Activated CD8-positive, alpha-beta memory T cell treated with anti-CD3 and anti-CD28 coated beads for 24 hours (primary cell): ENCODE measurements around the gene PALD1.

Experiments used
- DNase-seq: peaks from one replicate; pipeline ENCODE4 v3.0.0-alpha.2; 2020

PALD1 gene

GRCh38 chr10:70508912-70509756 lies 30.6 kb downstream of the PALD1 start:
- no peak for DNase-seq

- no peak for DNase-seq
These were observed 31.2 kb downstream of the PALD1 start for GRCh38 chr10:70509757-70510147.

GRCh38 chr10:70510453-70510852 lies 31.9 kb downstream of the PALD1 start:
- DNase-seq = no peak

DNA sequence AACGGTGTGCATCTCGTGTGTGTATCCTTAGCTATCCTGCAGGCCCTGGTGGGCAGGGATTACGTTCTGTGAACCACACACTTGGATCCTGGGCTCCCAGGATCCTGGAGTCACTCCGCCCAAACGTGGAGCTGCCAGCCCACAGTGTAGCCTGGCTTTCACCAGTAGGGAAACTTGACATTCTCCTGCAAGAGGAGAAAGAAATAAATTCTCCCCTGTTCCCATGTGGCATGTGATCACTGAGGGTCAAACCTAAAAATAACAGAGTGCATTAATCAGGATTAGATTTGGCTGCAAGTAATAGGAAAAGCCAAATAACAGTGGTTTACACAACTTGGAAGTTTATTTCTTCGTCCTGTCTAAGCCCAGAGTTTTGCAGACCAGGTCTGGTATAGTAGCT lies 32.3 kb downstream of the PALD1 start:
- no peak for DNase-seq

DNA sequence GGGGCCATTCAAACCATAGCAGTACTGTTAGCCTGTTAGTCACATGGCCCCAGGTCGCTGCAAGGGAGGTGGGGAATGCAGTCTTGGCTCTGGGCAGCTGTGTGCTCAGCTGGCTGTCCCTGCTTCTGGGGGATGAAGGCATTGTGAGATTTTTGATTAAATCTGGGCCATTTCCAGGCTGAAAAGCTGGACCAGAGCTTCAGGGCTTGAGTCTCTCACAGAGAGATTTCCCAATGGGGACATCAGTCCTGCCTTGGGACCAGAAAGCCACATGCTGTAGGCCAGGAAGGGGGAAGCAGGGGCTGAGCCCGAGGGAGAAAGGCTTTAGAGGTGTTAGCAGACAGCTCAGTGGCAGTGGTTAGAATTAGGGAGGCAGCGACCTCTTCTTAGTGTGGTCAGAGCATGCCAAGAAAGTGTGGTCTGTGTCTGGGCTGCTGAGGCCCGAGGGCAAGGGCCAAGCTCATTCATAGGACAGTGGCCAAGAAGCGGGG lies 33.6 kb downstream of the PALD1 start:
- no peak for DNase-seq

- no peak for DNase-seq
These were observed 35.3 kb downstream of the PALD1 start for GRCh38 chr10:70513848-70514309.

- no peak for DNase-seq
These were observed 36.0 kb downstream of the PALD1 start for GRCh38 chr10:70514591-70514990.

GRCh38 chr10:70515035-70515667 lies 36.6 kb downstream of the PALD1 start:
- DNase-seq = no peak

DNA sequence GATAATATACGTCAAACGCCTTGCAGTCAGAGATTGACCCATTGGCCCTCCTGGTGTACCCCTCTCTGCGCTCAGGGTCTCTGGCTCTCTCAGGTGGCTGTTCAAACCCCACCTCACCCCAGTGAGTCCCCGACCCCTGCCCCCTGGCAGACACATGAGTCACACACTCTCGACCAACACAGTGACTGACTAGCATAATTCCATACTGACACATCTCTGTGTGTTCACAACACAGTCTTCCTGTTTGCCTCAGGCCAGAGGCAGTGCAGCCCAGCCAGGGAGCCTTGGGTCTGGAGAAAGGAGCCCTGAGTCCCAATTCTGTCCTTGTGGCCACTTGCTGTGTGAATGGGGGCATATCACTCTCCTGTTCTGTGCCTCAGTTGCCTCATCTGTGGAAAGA lies 40.1 kb downstream of the PALD1 start:
- DNase-seq = no peak

- no peak for DNase-seq
These were observed 44.5 kb downstream of the PALD1 start for GRCh38 chr10:70523057-70523456.

DNA sequence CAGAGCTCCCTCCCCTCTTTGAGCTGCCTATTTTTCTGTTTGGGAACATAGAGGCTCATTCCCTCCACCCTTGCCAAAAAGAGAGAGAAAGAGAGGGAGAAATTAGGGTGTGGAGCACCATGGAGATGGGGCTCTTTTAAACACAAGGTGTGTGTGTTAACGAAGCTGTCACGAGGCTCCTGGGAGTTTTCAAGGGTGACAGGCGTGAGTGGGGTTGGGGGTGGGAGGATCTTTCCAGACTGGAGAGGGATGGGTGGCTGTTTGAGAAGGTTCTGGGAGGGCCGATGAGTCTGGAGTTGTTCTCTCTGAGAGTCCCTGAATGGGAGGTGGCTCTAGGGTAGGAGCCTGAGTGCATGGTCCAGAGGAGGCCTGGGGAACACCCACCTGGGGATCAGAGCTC lies 45.0 kb downstream of the PALD1 start:
- DNase-seq = no peak

DNA sequence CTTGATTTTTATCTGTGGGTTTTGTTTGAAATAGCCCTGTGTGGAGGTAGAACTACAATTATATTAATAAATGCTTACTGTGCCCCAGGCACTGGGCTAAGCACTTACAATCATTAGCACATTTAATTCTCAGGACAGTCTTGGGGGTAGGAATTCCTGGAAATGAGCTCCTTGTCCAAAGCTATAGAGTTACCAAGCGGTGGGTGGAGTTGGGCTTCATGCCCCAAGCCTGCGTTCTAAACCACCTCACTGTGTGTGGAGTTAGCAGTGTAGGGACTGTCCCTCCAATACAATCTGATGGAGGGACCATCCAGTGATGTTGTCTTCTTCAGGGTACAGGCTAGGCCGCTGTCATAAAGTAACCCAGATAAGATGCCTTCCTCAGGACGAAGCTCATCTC lies 49.7 kb downstream of the PALD1 start:
- DNase-seq = no peak

- DNase-seq = no peak
These were observed 50.3 kb downstream of the PALD1 start for GRCh38 chr10:70528741-70529362.

DNA sequence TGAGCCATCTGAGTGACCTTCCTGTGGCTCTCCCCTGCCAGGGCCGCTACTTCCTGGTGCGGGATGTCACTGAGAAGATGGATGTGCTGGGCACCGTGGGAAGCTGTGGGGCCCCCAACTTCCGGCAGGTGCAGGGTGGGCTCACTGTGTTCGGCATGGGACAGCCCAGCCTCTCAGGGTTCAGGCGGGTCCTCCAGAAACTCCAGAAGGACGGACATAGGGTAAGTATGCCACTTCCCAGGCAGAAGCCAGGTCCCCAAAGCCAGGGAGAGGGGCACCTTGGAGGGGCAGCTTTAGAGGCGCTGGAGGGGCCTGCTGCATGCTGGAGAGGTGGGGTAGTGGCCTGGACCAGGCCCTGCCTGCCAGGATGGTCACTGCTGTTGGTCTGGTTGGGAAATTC lies 51.3 kb downstream of the PALD1 start:
- DNase-seq = no peak

GRCh38 chr10:70530315-70530714 lies 51.7 kb downstream of the PALD1 start:
- DNase-seq = no peak

DNA sequence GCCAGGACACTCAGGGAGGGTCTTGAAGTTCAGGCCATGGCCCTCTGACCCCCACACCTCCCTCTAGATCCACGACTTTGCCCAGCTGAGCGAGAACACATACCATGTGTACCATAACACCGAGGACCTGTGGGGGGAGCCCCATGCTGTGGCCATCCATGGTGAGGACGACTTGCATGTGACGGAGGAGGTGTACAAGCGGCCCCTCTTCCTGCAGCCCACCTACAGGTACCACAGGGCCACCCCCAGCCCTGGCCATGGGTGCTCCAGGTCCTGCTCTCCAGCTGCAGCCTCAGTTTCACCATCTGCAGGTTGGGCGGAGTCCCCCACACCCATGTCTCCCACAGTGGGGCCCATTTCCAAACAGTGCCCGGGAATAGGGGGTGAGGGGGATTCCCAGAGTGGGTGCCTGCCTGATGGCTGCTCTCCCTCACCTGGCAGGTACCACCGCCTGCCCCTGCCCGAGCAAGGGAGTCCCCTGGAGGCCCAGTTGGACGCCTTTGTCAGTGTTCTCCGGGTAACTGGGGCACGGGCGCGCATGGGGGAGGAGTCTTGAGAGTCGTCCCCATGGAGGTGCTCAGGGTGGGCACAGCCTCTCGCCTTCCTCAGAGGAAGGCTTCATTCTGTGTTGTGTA lies 54.1 kb downstream of the PALD1 start:
- no peak for DNase-seq

- no peak for DNase-seq
These were observed 54.6 kb downstream of the PALD1 start for GRCh38 chr10:70533189-70533558.

DNA sequence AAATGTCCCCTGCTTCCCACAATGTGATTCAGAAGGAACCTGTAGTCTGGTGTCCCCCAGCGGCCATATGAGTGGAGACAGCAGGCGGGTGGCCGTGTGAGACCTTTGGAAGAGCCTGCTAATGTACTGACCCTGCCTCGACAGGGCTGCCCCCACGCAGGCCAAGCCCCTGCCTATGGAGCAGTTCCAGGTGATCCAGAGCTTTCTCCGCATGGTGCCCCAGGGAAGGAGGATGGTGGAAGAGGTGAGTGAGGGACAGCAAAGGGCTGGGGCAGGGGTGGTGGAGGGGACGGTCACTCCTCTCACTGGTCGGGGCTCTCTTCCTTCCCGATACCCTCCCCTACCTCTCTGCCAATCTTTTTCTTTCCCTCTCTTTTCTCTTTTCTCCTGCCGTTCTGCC lies 55.7 kb downstream of the PALD1 start:
- no peak for DNase-seq

DNA sequence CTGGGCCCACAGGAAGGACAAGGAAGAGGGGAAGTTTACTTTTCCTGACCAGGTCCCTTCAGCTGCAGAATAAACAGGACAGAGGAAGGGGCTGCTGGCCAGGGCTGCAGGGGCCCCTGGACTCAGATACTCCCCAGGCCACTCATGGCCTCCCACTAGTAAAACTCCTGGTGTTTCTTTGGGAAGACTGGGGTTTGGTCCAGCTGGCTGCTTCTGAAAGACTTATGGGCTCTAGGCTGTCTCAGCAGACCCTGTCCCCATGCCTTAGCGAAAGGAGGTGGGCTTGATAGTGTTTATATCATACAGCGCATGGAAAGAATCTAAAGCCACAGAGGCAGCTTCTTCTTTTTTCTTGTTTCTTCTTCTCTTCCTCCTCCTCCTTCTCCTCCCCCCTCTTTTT lies 56.4 kb downstream of the PALD1 start:
- no peak for DNase-seq

GRCh38 chr10:70535451-70535850 lies 56.9 kb downstream of the PALD1 start:
- no peak for DNase-seq

- DNase-seq = no peak
These were observed 57.8 kb downstream of the PALD1 start for GRCh38 chr10:70536196-70536861.

DNA sequence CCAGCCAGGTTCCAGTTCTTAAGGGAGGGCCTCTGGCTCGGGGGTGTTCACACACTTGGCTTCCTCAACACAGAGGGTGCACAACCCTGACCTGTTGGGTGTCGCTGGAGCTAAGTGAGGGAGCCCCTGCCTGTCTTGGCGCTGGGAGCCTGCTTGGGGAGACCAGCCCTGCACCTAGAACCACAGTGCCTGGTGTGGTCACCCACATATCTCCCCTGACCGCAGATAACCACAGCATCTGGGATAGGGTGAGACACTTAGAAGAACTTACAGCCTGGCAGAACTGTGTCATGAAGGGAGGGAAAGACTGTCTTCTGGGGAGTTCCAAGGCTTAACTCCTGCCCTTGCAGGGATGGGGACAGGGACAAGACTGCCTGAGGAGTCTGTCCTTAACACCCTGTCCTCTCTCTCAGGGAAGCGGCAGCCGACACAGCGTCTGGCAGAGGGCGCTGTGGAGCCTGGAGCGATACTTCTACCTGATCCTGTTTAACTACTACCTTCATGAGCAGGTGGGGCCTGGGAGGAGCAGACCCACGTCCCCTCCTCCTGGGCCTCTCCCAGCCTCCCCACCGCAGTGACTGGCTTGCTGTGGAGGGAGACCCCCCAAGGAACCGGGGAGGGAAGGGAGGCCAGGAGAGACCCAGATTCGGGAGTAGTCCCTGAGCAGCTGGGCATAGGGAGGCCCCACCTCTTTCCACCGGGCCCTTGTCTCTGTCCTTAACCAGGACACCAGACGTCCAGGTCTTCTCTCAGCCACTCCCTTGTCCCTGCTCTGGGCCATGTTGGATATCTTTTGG lies 59.0 kb downstream of the PALD1 start:
- DNase-seq = peak; percentile 67
